Neural cell (in vitro differentiated cells): ENCODE data around the gene OR2A2. TPM values are rescaled to one million over a fixed set of nuclear protein-coding genes. Genes with fewer than 3 reads are reported as not detected.

Source experiments
- H2AFZ ChIP-seq: fragments of 200-600, 300-800 bp; sonication (generic), shearing (Covaris generic); 2 replicates; pipeline ENCODE4 v1.6.0; 2014; ENCODE audit warnings: low read depth, mild to moderate bottlenecking, antibody characterized with exemption, low read length, moderate library complexity
- H3F3A ChIP-seq: fragments of 200-600 bp; shearing (Covaris generic); 2 replicates; pipeline ENCODE4 v1.6.1; 2016; ENCODE audit warnings: mild to moderate bottlenecking, moderate library complexity, mixed read lengths, antibody characterized with exemption, low read length; ENCODE audit not compliant: insufficient read depth, poor library complexity, severe bottlenecking
- H3K27ac ChIP-seq: fragments of 200-600, 300-800 bp; sonication (generic), shearing (Covaris generic); 2 replicates; pipeline ENCODE4 v1.5.1; 2014; ENCODE audit warnings: mild to moderate bottlenecking, low read length, moderate library complexity
- H3K27me3 ChIP-seq: fragments of 300-800, 200-600 bp; sonication (generic), shearing (Covaris generic); 2 replicates; pipeline ENCODE4 v1.6.0; 2014; ENCODE audit warnings: mild to moderate bottlenecking, low read depth, low read length, moderate library complexity; ENCODE audit not compliant: insufficient read depth
- H3K36me3 ChIP-seq: fragments of 300-800, 200-600 bp; sonication (generic), shearing (Covaris generic); 2 replicates; pipeline ENCODE4 v1.5.1; 2014; ENCODE audit warnings: mild to moderate bottlenecking, antibody characterized with exemption, low read length, moderate library complexity; ENCODE audit not compliant: insufficient read depth
- H3K4me2 ChIP-seq: fragments of 300-800, 200-600 bp; sonication (generic), shearing (Covaris generic); 2 replicates; pipeline ENCODE4 v1.6.0; 2014; ENCODE audit warnings: mild to moderate bottlenecking, low read length
- H3K4me3 ChIP-seq: fragments of 300-800, 200-600 bp; sonication (generic), shearing (Covaris generic); 2 replicates; pipeline ENCODE4 v1.5.1; 2014; ENCODE audit warnings: mild to moderate bottlenecking, low read length, moderate library complexity
- H3K79me2 ChIP-seq: fragments of 200-600 bp; shearing (Covaris generic); replicated peaks from 2 replicates; pipeline ENCODE4 v1.6.0; 2014; ENCODE audit warnings: mild to moderate bottlenecking, low read length, moderate library complexity; ENCODE audit not compliant: insufficient read depth
- H3K9ac ChIP-seq: fragments of 300-800, 200-600 bp; sonication (generic), shearing (Covaris generic); 2 replicates; pipeline ENCODE4 v1.6.1; 2016; ENCODE audit warnings: mild to moderate bottlenecking, low read length, mixed read lengths
- H3K9me2 ChIP-seq: fragments of 200-600 bp; shearing (Covaris generic); 2 replicates; pipeline ENCODE4 v1.6.1; 2016; ENCODE audit warnings: mild to moderate bottlenecking, low read length, mixed read lengths; ENCODE audit not compliant: insufficient read depth
- H3K9me3 ChIP-seq: fragments of 200-600, 300-800 bp; sonication (generic), shearing (Covaris generic); 2 replicates; pipeline ENCODE4 v1.6.1; 2016; ENCODE audit warnings: mild to moderate bottlenecking, mixed run types, low read length, moderate library complexity, mixed read lengths
- H4K20me1 ChIP-seq: fragments of 200-600 bp; shearing (Covaris generic); 2 replicates; pipeline ENCODE4 v1.6.1; 2016; ENCODE audit warnings: mild to moderate bottlenecking, mixed run types; ENCODE audit not compliant: insufficient read depth
- CTCF ChIP-seq: fragments of 450-650 bp; IDR thresholded peaks from 2 replicates; pipeline ENCODE4 v1.5.1; 2014; ENCODE audit warnings: antibody characterized with exemption, mild to moderate bottlenecking, moderate library complexity; ENCODE audit not compliant: poor library complexity, severe bottlenecking
- EP300 ChIP-seq: fragments of 450-650 bp; conservative IDR thresholded peaks from 2 replicates; pipeline ENCODE4 v1.6.1; 2014; ENCODE audit warnings: antibody characterized with exemption, mild to moderate bottlenecking, moderate library complexity; ENCODE audit not compliant: poor library complexity, severe bottlenecking
- EZH2 ChIP-seq: fragments of 200-600, 300-800 bp; shearing (Covaris generic), sonication (generic); IDR thresholded peaks from 2 replicates; pipeline ENCODE4 v1.6.1; 2014; ENCODE audit warnings: antibody characterized with exemption, low read length, borderline replicate concordance, mild to moderate bottlenecking; ENCODE audit not compliant: insufficient read depth, poor library complexity, severe bottlenecking
- MXI1 ChIP-seq: fragments of 450-650 bp; conservative IDR thresholded peaks from 2 replicates; pipeline ENCODE4 v1.6.1; 2014; ENCODE audit warnings: antibody characterized with exemption, mild to moderate bottlenecking; ENCODE audit not compliant: poor library complexity, severe bottlenecking
- POLR2AphosphoS5 ChIP-seq: IDR thresholded peaks from 2 replicates; pipeline ENCODE4 v1.6.1; 2012
- RAD21 ChIP-seq: fragments of 450-650 bp; conservative IDR thresholded peaks from 2 replicates; pipeline ENCODE4 v1.6.1; 2014; ENCODE audit warnings: antibody characterized with exemption, mild to moderate bottlenecking, moderate library complexity
- REST ChIP-seq: IDR thresholded peaks from 2 replicates; pipeline ENCODE4 v1.6.1; 2012; ENCODE audit warnings: borderline replicate concordance
- SMC3 ChIP-seq: fragments of 450-650 bp; conservative IDR thresholded peaks from 2 replicates; pipeline ENCODE4 v1.6.1; 2014; ENCODE audit warnings: antibody characterized with exemption, mild to moderate bottlenecking, moderate library complexity; ENCODE audit not compliant: poor library complexity
- TAF1 ChIP-seq: IDR thresholded peaks from 2 replicates; pipeline ENCODE4 v1.6.1; 2012; ENCODE audit warnings: low read depth
- polyA plus RNA-seq: library from polyadenylated mRNA; depleted of rRNA; stranded (reverse); fragments of >200 nt; gene quantifications from 2 replicates; pipeline ENCODE4 v1.2.3, GENCODE V29; 2014

OR2A2 gene
- polyA plus RNA-seq, 1 donor from 2014 or later: not detected

- Histone ChIP-seq H3K27me3 (no peaks in the 10 kb centered on the region), H3K9me3 (no peaks in the 10 kb centered on the region), H3K79me2 (no peaks in the 10 kb centered on the region), H3K4me2 (no peak within 1 kb of the TSS), H4K20me1 (no peaks in the 10 kb centered on the region), H3K9me2 (no peaks in the 10 kb centered on the region), H3K9ac (no peak within 1 kb of the TSS), H2AFZ (no peak within 1 kb of the TSS), H3F3A (no peaks in the 10 kb centered on the region), H3K36me3 (no peaks in the 10 kb centered on the region), H3K27ac (no peak within 1 kb of the TSS), H3K4me3 (no peak within 1 kb of the TSS)
- TF ChIP-seq EP300 (no peak), REST (no peak), CTCF (no peak), EZH2 (no peak), SMC3 (no peak), MXI1 (no peak), RAD21 (no peak), TAF1 (no peak), POLR2AphosphoS5 (no peak)
Measured at GRCh38 chr7:144085978-144086377, 23.4 kb upstream of the OR2A2 start, which contains the start of gene OR2A12. Gene OR2A12, plus strand, starts transcription at chr7:144086278. Its CDS starts 8,830 bp downstream, at chr7:144095108.

- no peaks in the 10 kb centered on the region for H4K20me1 ChIP-seq
- H2AFZ ChIP-seq: no peak overlapping the region
- TF ChIP-seq REST: no peak
- no peak for TF ChIP-seq TAF1
- TF ChIP-seq EZH2: no peak
- TF ChIP-seq POLR2AphosphoS5: no peak
- TF ChIP-seq SMC3: no peak
- no peak for TF ChIP-seq RAD21
- TF ChIP-seq EP300: no peak
- no peak for TF ChIP-seq MXI1
- no peak for TF ChIP-seq CTCF
- H3K9ac ChIP-seq: no peak overlapping the region
- no peak overlapping the region for H3K4me3 ChIP-seq
- no peaks in the 10 kb centered on the region for H3F3A ChIP-seq
- H3K4me2 ChIP-seq: no peak overlapping the region
- no peaks in the 10 kb centered on the region for H3K27me3 ChIP-seq
- no peak overlapping the region for H3K27ac ChIP-seq
- no peaks in the 10 kb centered on the region for H3K79me2 ChIP-seq
- no peaks in the 10 kb centered on the region for H3K9me2 ChIP-seq
- H3K9me3 ChIP-seq: no peaks in the 10 kb centered on the region
- H3K36me3 ChIP-seq: no peaks in the 10 kb centered on the region
Measured at GRCh38 chr7:144086730-144087129, 22.7 kb upstream of the OR2A2 start.
